Liver (tissue), 9 donors: ENCODE data around the gene BPIFB4. TPM values are rescaled to one million over a fixed set of nuclear protein-coding genes. Genes with fewer than 3 reads are reported as not detected.

Experiments
- DNase-seq: peaks from one replicate; pipeline ENCODE4 v3.0.0-alpha.2; 2017; ENCODE audit warnings: low spot score
- H3K27ac ChIP-seq, 2 donors: one replicate each; pipeline ENCODE4 v1.7.0; 2013; ENCODE audit warnings: inconsistent platforms in 2 of 2, low read length in 2 of 2, control low read depth in 1 of 2, low read depth in 1 of 2, mild to moderate bottlenecking in 1 of 2
- H3K27me3 ChIP-seq, 4 donors: one replicate each; pipeline versions ENCODE4 v1.6.1 to v1.7.0; 2013; ENCODE audit warnings: low read length in 3 of 4, inconsistent platforms in 1 of 4, mild to moderate bottlenecking in 1 of 4, moderate library complexity in 1 of 4; ENCODE audit not compliant: control insufficient read depth in 4 of 4, insufficient read depth in 4 of 4
- H3K36me3 ChIP-seq, 4 donors: one replicate each; pipeline versions ENCODE4 v1.6.1 to v1.7.0; 2013; ENCODE audit warnings: low read length in 3 of 4, mild to moderate bottlenecking in 3 of 4, low read depth in 1 of 4, moderate library complexity in 1 of 4; ENCODE audit not compliant: control insufficient read depth in 4 of 4, insufficient read depth in 3 of 4
- H3K4me1 ChIP-seq, 4 donors: one replicate each; pipeline versions ENCODE4 v1.6.1 to v1.7.0; 2013; ENCODE audit warnings: low read length in 3 of 4, mild to moderate bottlenecking in 3 of 4, moderate library complexity in 1 of 4; ENCODE audit not compliant: control insufficient read depth in 4 of 4, insufficient read depth in 4 of 4
- H3K4me3 ChIP-seq, 3 donors: one replicate each; pipeline versions ENCODE4 v1.6.1 to v1.7.0; 2013; ENCODE audit warnings: low read length in 3 of 3, control low read depth in 1 of 3, low read depth in 1 of 3, mild to moderate bottlenecking in 1 of 3
- H3K9ac ChIP-seq, 2 donors: one replicate each; pipeline ENCODE4 v1.7.0; 2013; ENCODE audit warnings: low read length in 2 of 2, mild to moderate bottlenecking in 2 of 2, moderate library complexity in 2 of 2, control low read depth in 1 of 2, low read depth in 1 of 2
- H3K9me3 ChIP-seq, 4 donors: one replicate each; pipeline versions ENCODE4 v1.6.1 to v1.7.0; 2013; ENCODE audit warnings: low read length in 3 of 4; ENCODE audit not compliant: control insufficient read depth in 4 of 4
- ATF3 ChIP-seq: IDR thresholded peaks from 2 replicates; pipeline ENCODE4 v1.6.1; 2016; ENCODE audit warnings: antibody characterized with exemption
- GABPA ChIP-seq, 2 donors: IDR thresholded peaks in 1 of 2; conservative IDR thresholded peaks in 1 of 2; 2 replicates each; pipeline ENCODE4 v1.6.1; 2016; ENCODE audit warnings: antibody characterized with exemption in 2 of 2, mild to moderate bottlenecking in 1 of 2, moderate library complexity in 1 of 2
- HNF4G ChIP-seq: IDR thresholded peaks from 2 replicates; pipeline ENCODE4 v1.6.1; 2016; ENCODE audit warnings: antibody characterized with exemption
- JUND ChIP-seq, 2 donors: IDR thresholded peaks; 2 replicates each; pipeline ENCODE4 v1.6.1; 2016; ENCODE audit warnings: antibody characterized with exemption in 2 of 2
- MAX ChIP-seq: IDR thresholded peaks from 2 replicates; pipeline ENCODE4 v1.6.1; 2016; ENCODE audit warnings: antibody characterized with exemption
- NR2F2 ChIP-seq: IDR thresholded peaks from 2 replicates; pipeline ENCODE4 v1.6.1; 2016; ENCODE audit warnings: antibody characterized with exemption
- SP1 ChIP-seq: IDR thresholded peaks from 2 replicates; pipeline ENCODE4 v1.6.1; 2018; ENCODE audit warnings: antibody characterized with exemption, mild to moderate bottlenecking
- WGBS: extraction: QIAGEN DNeasy Blood & Tissue Kit; methylation state at CpG from one replicate; pipeline ENCODE4 v1.1.7; 2013; 5-methylcytosine and 5-hydroxymethylcytosine counted together
- polyA plus RNA-seq, 2 donors: library from polyadenylated mRNA; stranded (reverse) in 1 of 2; unstranded in 1 of 2; fragments of 200-250 nt in 1 of 2; fragments of >200 nt in 1 of 2; fragmentation: Nextera tagmentation in 1 of 2; extraction: Ambion mirVana in 1 of 2; gene quantifications; one replicate each; pipeline versions ENCODE4 v1.2.1 to v1.2.3, GENCODE V29; 2013 to 2015
- total RNA-seq, 2 donors: library from RNA; depleted of rRNA; stranded (reverse); fragments of >200 nt; gene quantifications; one replicate each; pipeline ENCODE4 v1.2.3, GENCODE V29; 2014
- TF ChIP-seq, protein P1 (sequence below): fragments of 150-350 bp; IDR thresholded peaks from 2 replicates; pipeline ENCODE4 v1.5.1; 2017; ENCODE audit warnings: improper control_type of control experiment, low read depth, low read length; ENCODE audit not compliant: missing input control
- TF ChIP-seq, protein P2 (sequence below): IDR thresholded peaks from 2 replicates; pipeline ENCODE4 v1.6.1; 2016; ENCODE audit warnings: antibody characterized with exemption
- donor health status: healthy.
- donor health status: healthy.
- donor health status: healthy.
- donor health status: healthy.
- donor health status: healthy.

BPIFB4 gene
- total and polyA plus RNA-seq, 4 donors = 0.16 TPM; not detected in 3

DNA sequence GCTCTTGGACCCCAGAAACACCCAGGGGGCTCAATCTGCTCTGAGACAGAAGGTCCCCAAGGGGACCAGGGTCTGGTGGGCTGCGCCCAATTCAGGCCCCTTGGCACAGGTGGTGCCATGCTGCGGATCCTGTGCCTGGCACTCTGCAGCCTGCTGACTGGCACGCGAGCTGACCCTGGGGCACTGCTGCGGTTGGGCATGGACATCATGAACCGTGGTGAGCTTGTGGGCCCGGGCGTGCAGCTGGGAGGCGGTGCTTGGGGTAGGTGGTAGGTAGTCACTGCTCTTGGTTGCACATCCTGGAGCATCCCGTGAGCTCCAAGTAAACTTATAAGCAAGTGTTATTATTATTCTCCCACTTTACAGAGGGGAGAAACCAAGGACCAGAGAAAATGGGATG, 47.9 kb upstream of the BPIFB4 start, which contains the start of gene BPIFB6 (continued):
- TF ChIP-seq, protein P1, sequence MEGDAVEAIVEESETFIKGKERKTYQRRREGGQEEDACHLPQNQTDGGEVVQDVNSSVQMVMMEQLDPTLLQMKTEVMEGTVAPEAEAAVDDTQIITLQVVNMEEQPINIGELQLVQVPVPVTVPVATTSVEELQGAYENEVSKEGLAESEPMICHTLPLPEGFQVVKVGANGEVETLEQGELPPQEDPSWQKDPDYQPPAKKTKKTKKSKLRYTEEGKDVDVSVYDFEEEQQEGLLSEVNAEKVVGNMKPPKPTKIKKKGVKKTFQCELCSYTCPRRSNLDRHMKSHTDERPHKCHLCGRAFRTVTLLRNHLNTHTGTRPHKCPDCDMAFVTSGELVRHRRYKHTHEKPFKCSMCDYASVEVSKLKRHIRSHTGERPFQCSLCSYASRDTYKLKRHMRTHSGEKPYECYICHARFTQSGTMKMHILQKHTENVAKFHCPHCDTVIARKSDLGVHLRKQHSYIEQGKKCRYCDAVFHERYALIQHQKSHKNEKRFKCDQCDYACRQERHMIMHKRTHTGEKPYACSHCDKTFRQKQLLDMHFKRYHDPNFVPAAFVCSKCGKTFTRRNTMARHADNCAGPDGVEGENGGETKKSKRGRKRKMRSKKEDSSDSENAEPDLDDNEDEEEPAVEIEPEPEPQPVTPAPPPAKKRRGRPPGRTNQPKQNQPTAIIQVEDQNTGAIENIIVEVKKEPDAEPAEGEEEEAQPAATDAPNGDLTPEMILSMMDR = no peak
- no peak for TF ChIP-seq GABPA (IDR thresholded peaks at IDR 0.05 in 1 of 2, conservative IDR thresholded peaks at IDR 0.05 in 1 of 2)

- Histone ChIP-seq H3K9me3 (no peaks in the 10 kb centered on the region), H3K4me1 (no peaks in the 10 kb centered on the region), H3K27me3 (no peaks in the 10 kb centered on the region), H3K9ac (no peak overlapping the region), H3K36me3 (no peaks in the 10 kb centered on the region), H3K4me3 (no peak overlapping the region), H3K27ac (no peak overlapping the region)
- WGBS = 83% methylated on average over 6 of the region's 6 CpGs
- no peak for TF ChIP-seq GABPA (IDR thresholded peaks at IDR 0.05 in 1 of 2, conservative IDR thresholded peaks at IDR 0.05 in 1 of 2)
- DNase-seq = no peak
Observed at GRCh38 chr20:33032555-33032954, 46.9 kb upstream of the BPIFB4 start.

DNA sequence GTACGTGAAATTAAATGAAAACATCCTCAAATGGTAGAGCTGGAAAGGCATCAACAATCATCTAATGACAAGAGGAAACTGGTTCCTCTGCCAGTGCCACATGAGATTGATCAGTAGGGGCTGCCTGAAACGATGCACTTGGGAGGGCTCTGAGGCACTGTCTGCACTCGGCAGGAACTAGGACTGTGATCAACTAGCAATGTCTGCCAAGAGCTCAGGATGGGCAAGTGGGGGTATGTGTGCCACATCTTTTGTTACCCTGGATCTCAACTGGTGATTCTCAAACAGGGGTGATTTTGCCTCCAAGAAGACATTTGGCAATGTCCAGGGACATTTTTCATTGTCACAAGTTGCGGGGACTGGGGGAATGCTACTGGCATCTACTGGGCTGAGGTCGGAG, 46.1 kb upstream of the BPIFB4 start:
- Histone ChIP-seq H3K4me3 (no peak overlapping the region), H3K36me3 (no peaks in the 10 kb centered on the region), H3K4me1 (no peaks in the 10 kb centered on the region), H3K9ac (no peak overlapping the region), H3K9me3 (no peaks in the 10 kb centered on the region), H3K27me3 (no peaks in the 10 kb centered on the region), H3K27ac (no peak overlapping the region)
- no peak for DNase-seq
- TF ChIP-seq SP1 (no peak), ATF3 (no peak), JUND (IDR thresholded peaks at IDR 0.05) (no peak), HNF4G (no peak)
- TF ChIP-seq, protein P2, sequence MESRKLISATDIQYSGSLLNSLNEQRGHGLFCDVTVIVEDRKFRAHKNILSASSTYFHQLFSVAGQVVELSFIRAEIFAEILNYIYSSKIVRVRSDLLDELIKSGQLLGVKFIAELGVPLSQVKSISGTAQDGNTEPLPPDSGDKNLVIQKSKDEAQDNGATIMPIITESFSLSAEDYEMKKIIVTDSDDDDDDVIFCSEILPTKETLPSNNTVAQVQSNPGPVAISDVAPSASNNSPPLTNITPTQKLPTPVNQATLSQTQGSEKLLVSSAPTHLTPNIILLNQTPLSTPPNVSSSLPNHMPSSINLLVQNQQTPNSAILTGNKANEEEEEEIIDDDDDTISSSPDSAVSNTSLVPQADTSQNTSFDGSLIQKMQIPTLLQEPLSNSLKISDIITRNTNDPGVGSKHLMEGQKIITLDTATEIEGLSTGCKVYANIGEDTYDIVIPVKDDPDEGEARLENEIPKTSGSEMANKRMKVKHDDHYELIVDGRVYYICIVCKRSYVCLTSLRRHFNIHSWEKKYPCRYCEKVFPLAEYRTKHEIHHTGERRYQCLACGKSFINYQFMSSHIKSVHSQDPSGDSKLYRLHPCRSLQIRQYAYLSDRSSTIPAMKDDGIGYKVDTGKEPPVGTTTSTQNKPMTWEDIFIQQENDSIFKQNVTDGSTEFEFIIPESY = no peak
- TF ChIP-seq, protein P1 = no peak
- 80% methylated on average over 5 of the region's 5 CpGs for WGBS

DNA sequence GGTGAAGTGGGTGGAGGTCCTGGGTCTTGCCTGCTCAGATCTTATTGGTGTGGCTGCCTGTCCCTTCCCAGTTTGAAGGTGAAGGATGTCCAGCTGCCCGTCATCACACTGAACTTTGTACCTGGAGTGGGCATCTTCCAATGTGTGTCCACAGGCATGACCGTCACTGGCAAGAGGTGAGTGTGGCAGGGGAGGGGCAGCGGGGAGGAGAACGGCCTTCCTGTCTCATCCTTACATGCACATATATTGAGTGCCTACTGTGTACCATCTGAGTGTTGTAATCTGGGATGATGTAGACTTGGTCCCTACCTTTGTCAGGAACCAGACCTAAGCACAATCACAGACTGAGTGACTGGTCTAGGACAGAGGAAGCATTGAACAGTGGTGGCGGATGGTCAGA, 45.3 kb upstream of the BPIFB4 start:
- Histone ChIP-seq H3K27ac (no peak overlapping the region), H3K36me3 (no peaks in the 10 kb centered on the region), H3K9ac (no peak overlapping the region), H3K4me3 (no peak overlapping the region), H3K9me3 (no peaks in the 10 kb centered on the region), H3K27me3 (no peaks in the 10 kb centered on the region), H3K4me1 (no peaks in the 10 kb centered on the region)
- WGBS = 76% methylated on average over 5 of the region's 5 CpGs
- no peak for DNase-seq
- TF ChIP-seq, protein P1 = no peak
- TF ChIP-seq NR2F2 (no peak), HNF4G (no peak), MAX (no peak)
- TF ChIP-seq, protein P2 = no peak
